ENCODE measurements around the gene GTF3C6.

DNA sequence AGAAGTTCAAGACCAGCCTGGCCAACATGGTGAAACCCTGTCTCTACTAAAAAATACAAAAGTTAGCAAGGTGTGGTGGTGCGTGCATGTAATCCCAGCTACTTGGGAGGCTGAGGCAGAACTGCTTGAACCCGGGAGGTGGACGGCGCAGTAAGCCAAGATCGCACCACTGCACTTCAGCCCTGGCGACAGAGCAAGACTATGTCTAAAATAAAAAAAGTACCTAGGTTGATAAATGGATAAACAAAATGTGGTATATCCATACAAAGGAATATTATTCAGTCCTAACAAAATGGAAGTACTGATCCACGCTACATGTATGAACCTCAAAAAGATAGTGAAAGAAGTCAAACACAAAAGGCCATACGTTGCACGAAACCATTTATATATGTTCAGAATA, 22.1 kb downstream of the GTF3C6 start:
- TF ChIP-seq EZH2 (IDR thresholded peaks at IDR 0.05; ENCODE audit: borderline replicate concordance) = no peak
- no peak for TF ChIP-seq CTCF (IDR thresholded peaks at IDR 0.05; ENCODE audit: poor library complexity)
- TF ChIP-seq EZH2phosphoT487 (IDR thresholded peaks at IDR 0.05; ENCODE audit: low read depth, severe bottlenecking, unreplicated experiment) = no peak
